HG03520 (cell line): ENCODE results near the gene BRME1.

Source experiments
- ATAC-seq: cut with Tn5 transposase; IDR thresholded peaks from one replicate; pipeline ENCODE4 v1.9.1; 2021; ENCODE audit warnings: mild to moderate bottlenecking, moderate library complexity; ENCODE audit not compliant: unreplicated experiment

BRME1 gene

DNA sequence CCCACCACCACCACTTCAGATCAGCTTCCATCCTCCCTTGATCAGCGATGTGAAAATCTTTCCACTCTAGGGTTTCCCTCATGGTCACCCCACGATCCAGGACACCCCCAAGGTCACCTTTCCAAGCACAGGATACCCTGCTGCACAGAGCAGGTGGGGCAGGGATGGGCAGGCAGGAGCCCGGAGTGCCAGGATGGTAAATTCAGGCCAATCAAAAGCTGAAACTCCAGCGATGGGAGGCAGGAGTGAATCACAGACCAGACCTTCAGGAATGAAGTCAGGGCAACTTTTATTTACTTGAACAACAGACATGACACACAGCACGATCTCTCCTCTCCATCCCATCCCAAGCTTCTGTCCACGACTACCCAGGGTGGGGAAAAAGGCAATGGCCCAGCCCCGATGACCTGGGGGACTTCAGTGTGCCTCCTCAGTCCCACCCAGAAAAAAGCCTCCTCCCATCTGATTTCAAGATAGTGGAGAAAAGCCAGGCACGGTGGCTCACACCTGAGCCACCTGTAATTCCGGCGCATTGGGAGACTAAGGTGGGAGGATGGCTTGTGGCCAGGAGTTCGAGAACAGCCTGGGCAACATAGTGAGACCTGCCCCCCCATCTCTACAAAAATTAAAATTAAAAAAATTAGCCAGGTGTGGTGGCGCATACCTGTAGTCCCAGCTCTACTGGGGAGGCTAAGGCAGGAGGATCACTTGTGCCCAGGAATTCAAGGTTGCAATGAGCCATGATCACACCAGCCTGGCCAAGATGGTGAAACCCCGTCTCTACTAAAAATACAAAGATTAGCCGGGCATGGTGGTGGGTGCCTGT, 71.5 kb downstream of the BRME1 start:
- ATAC-seq = no peak

DNA sequence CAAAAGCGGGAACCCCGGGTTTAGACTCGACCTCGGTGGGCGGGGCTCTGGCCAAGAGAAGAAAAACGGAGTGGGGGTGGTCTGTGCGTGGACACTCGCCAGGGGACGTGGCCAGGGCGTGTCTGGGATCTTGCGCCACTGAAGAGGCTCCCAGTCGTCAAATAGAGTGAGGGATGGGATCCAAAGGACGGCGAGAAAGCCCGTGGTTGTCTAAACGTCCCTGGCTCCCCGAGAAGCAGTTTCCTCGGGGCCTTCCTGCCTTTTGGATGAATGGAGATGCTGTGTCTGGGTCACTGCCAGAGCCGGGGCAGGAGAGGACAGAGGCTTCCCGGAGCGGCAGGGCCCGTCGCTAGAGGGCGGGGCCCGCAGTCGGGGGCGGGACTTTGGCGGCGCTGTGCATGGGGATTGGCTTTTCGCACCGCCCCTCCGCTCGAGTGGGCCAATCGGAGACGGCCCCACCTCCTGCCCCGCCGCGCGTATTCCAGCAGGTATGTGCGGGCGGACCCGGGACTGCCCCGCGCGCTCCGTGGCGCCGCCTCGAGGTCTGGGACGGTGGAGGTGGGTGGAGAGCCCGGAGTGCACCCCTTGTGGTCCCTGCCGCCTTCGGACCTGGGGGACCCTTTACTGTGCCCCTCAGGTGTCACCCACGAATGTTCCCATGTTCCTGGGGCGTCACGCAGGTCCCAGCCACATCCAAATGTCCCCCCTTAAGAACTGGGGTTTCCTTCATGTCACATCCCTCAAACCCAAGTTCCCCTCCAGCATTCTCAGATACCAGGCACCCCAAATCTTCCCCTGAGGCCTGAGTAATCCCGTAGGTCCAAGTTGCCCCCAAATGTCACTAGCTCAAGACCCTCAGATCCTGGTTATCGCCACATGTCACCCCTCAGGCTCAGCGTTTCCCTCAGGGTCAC, 72.3 kb downstream of the BRME1 start:
- peak; percentile 53 for ATAC-seq
